Measurements from ENCODE around the gene SLC9A9.

SLC9A9 gene

GRCh38 chr3:143216709-143217182 is 631.5 kb downstream of the SLC9A9 start:
- TF ChIP-seq GATA1 (IDR thresholded peaks at IDR 0.05; ENCODE audit: low read depth, low read length) (no peak), POLR2A (IDR thresholded peaks at IDR 0.05; ENCODE audit: low read length) (no peak)
- peak; percentile 13 to 35 for DNase-seq
